OCI-LY7 (cell line): ENCODE measurements around the gene ELMO1.

Experiments used
- CTCF ChIP-seq: fragments of 200-600 bp; sonication (generic); conservative IDR thresholded peaks from 2 replicates; pipeline ENCODE4 v1.5.1; 2014; ENCODE audit warnings: mild to moderate bottlenecking, antibody characterized with exemption, low read length, moderate library complexity, mixed read lengths
- EZH2phosphoT487 ChIP-seq: fragments of 200-600 bp; sonication (generic); IDR thresholded peaks from 2 replicates; pipeline ENCODE4 v1.6.1; 2018; ENCODE audit warnings: low read depth, borderline replicate concordance, mild to moderate bottlenecking, mixed run types, antibody characterized with exemption, low read length, moderate library complexity, mixed read lengths

GRCh38 chr7:37434529-37434928 is 14.1 kb downstream of the ELMO1 start:
- TF ChIP-seq CTCF (no peak), EZH2phosphoT487 (no peak)
